ENCODE measurements around the gene CBFA2T2. TPM values are rescaled to one million over a fixed set of nuclear protein-coding genes. Genes with fewer than 3 reads are reported as not detected.

CBFA2T2 gene
- total and polyA plus RNA-seq, 5 experiments from 2014 or later = 11.9 to 33.8 (median 17.9) TPM

DNA sequence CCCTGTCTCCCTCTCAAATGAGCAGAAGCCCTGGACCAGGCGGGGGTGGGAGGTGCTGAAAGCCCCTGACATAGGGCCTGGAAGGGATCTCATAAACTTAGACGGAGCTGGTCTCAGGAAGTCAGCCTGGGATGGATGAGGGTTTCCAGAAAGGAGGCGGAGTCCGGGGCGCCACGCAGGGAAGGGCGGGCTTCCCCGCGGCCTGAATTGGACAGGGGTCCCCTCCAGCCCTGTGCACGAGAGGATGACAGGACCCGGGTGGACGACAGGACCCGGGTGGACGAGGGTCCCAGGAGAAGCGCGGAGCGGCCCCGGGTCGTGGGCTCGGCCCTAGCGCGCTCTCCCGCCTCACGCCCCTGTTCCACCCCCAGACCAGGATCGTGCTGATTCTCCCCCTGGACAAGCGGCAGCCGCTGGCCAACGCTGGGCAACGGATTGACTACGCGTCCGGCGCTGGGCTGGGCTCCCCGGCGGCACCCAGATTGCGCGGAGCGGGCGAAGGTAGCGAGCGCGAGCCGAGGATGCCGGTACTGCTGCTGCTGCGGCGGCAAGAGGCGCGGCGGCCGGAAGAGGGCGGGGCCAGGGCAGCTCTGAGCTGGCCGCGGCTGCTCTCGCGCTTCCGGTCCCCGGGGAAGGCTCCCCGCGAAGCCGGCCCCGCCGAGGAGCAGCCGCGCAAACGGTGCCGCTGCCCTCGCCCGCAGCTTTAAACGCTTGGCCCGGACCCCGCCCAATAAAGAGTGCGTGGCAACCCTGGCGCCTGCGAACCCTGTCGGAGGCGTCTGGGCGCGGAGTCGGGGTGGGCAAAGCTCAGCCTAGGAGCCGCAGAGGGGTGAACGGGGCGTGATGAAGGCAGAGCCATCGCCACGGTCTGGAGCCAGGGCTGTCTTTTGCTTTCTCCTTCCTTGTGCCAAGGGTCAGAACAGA lies 173.5 kb downstream of the CBFA2T2 start:
- DNase-seq = peak; percentile 68 to 88 (median 79)
- H3K27me3 Mint-ChIP-seq = no peaks in the 10 kb centered on the region
- peaks cover 15 to 38% (median 31%) of the 10 kb centered on the region in 4 donors for H3K4me1 Mint-ChIP-seq
- H3K27ac Mint-ChIP-seq = peak overlapping the region; percentile 87 to 97 (median 94)
- POLR2A ChIA-PET = interaction anchor here (0.6 to 3.7 kb wide), 20 partner anchors 10 to 449 kb away, joined by 3 to 21 read pairs (median 6); partner anchors contain the start of genes CBFA2T2, CHMP4B, EIF2S2 and NECAB3
- H3K36me3 Mint-ChIP-seq = peaks cover 0 to 2% (median 0%) of the 10 kb centered on the region in 3 donors
- no peaks in the 10 kb centered on the region for H3K9me3 Mint-ChIP-seq
- peak; percentile 68 to 73 for ATAC-seq
- H3K4me3 Mint-ChIP-seq = peak overlapping the region; percentile 69 to 92 (median 86)

DNA sequence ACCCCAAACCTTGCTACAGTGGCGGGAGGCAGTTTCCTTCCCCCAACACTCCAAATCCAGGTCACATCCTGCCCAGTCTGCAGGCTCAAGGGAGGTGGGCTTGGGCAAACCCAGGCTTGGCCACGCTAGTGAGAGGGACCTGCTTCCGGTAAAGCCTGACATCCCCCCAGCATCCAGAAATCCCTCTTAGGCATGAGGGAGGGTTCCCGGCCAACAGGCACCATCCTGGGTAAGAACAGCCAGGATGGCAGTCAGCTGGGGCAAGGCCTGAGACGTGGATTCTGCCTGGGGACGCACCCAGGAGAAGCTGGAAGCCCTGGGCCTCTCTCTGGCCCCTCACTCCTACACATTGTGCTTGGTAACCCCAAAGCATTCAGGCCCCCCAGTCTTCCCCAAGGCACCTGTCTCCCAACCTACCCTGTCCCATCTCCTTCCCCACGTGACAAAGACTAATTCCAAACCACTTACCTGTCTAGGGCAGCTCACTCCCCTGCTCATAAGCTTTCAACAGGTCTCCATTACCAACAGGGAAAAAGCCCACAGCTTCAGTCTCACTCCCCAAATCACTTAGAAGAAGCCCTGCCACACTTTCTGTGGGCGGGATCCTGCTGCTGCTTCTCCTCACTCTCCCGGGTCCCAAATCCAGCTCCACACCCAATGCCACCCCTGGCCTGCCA lies 174.3 kb downstream of the CBFA2T2 start:
- Mint-ChIP-seq H3K27ac (peak overlapping the region; percentile 82 to 97 (median 94)), H3K4me3 (peak overlapping the region; percentile 69 to 92 (median 85)), H3K36me3 (peaks cover 0 to 2% (median 0%) of the 10 kb centered on the region in 3 donors), H3K4me1 (peaks cover 15 to 44% (median 32%) of the 10 kb centered on the region in 4 donors), H3K27me3 (no peaks in the 10 kb centered on the region), H3K9me3 (no peaks in the 10 kb centered on the region)
- POLR2A ChIA-PET = interaction anchor here (0.5 to 3.7 kb wide), 17 partner anchors 9 to 448 kb away, joined by 3 to 21 read pairs (median 5); partner anchors contain the start of genes CBFA2T2, CHMP4B, EIF2S2 and NECAB3
- DNase-seq (no peak), ATAC-seq (no peak)

DNA sequence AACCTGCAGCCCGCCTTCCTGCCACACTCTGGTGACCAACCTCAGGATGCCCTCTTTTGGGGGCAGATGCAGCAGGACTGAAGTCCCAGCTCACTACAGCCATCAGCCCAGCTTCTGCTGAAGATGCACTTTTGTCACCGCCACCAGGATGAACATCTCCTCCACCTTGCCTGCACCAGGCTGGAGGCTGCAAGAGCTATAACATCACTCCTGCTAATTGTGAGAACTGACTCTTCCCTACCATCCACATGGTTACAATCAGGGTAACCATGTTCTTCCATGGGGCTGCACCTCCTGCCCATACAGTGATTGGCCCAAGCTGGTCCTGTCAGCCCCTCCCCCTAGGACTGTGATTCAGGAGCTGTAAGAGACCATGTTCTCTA lies 174.9 kb downstream of the CBFA2T2 start:
- no peaks in the 10 kb centered on the region for H3K27me3 Mint-ChIP-seq
- H3K27ac Mint-ChIP-seq = peak overlapping the region; percentile 82 to 97 (median 94)
- peaks cover 15 to 44% (median 32%) of the 10 kb centered on the region in 4 donors for H3K4me1 Mint-ChIP-seq
- peaks cover 0 to 2% (median 0%) of the 10 kb centered on the region in 3 donors for H3K36me3 Mint-ChIP-seq
- ATAC-seq = no peak
- no peaks in the 10 kb centered on the region for H3K9me3 Mint-ChIP-seq
- POLR2A ChIA-PET = interaction anchor here (0.5 to 3.7 kb wide), 12 partner anchors 9 to 233 kb away, joined by 3 to 21 read pairs (median 6); partner anchors contain the start of genes CBFA2T2, NECAB3, PXMP4 and ZNF341
- no peak for DNase-seq
- H3K4me3 Mint-ChIP-seq = peak overlapping the region; percentile 69 to 92 (median 85)

GRCh38 chr20:33666293-33667244 lies 176.7 kb downstream of the CBFA2T2 start, which contains the start of gene ACTL10:
Gene ACTL10, plus strand, starts transcription at chr20:33666943. Its CDS starts 555 bp downstream, at chr20:33667498.
- no peaks in the 10 kb centered on the region for H3K36me3 Mint-ChIP-seq
- POLR2A ChIA-PET = interaction anchor here (0.6 to 3.3 kb wide), 17 partner anchors 13 to 327 kb away, joined by 3 to 21 read pairs (median 6); partner anchors contain the start of genes CBFA2T2, E2F1, PXMP4 and RALY
- H3K9me3 Mint-ChIP-seq = no peaks in the 10 kb centered on the region
- peak; percentile 39 to 51 for ATAC-seq
- H3K4me3 Mint-ChIP-seq = peak within 1 kb of the TSS; percentile 90 to 99 (median 96)
- H3K27me3 Mint-ChIP-seq = no peaks in the 10 kb centered on the region
- peak; percentile 47 to 84 (median 60) for DNase-seq
- H3K4me1 Mint-ChIP-seq = peaks cover 17 to 44% (median 32%) of the 10 kb centered on the region in 4 donors
- peak within 1 kb of the TSS; percentile 86 to 97 (median 94) for H3K27ac Mint-ChIP-seq

DNA sequence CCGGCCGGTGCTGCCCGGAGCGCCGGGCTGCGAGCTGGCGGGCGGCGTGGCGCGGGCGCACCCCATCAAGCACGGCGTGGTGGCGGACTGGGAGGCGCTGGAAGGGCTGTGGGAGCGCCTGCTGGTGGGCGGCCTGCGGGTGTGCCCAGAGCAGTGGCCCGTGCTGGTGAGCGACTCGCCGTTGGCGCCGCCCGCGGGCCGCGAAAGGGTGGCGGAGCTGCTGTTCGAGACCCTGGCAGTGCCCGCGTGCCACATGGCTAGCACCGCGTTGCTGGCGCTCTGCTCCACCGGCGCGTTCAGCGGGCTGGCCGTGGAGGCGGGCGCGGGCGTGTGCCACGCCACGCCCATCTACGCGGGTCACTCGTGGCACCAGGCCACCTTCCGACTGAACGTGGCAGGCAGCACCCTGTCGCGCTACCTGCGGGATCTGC lies 177.4 kb downstream of the CBFA2T2 start:
- ATAC-seq = peak; percentile 18 to 31
- H3K4me1 Mint-ChIP-seq = peaks cover 17 to 47% (median 34%) of the 10 kb centered on the region in 4 donors
- no peaks in the 10 kb centered on the region for H3K27me3 Mint-ChIP-seq
- POLR2A ChIA-PET = interaction anchor here (0.6 to 3.3 kb wide), 22 partner anchors 12 to 326 kb away, joined by 3 to 21 read pairs (median 6); partner anchors contain the start of genes CBFA2T2, E2F1, PXMP4 and RALY
- peaks cover 0 to 2% (median 0%) of the 10 kb centered on the region in 3 donors for H3K36me3 Mint-ChIP-seq
- no peaks in the 10 kb centered on the region for H3K9me3 Mint-ChIP-seq
- peak overlapping the region in 6 of 10 donors; percentile 32 to 83 (median 74) for H3K27ac Mint-ChIP-seq
- peak in 6 of 10 donors; percentile 13 to 44 (median 37) for DNase-seq
- H3K4me3 Mint-ChIP-seq = peak overlapping the region; percentile 70 to 98 (median 78)

DNA sequence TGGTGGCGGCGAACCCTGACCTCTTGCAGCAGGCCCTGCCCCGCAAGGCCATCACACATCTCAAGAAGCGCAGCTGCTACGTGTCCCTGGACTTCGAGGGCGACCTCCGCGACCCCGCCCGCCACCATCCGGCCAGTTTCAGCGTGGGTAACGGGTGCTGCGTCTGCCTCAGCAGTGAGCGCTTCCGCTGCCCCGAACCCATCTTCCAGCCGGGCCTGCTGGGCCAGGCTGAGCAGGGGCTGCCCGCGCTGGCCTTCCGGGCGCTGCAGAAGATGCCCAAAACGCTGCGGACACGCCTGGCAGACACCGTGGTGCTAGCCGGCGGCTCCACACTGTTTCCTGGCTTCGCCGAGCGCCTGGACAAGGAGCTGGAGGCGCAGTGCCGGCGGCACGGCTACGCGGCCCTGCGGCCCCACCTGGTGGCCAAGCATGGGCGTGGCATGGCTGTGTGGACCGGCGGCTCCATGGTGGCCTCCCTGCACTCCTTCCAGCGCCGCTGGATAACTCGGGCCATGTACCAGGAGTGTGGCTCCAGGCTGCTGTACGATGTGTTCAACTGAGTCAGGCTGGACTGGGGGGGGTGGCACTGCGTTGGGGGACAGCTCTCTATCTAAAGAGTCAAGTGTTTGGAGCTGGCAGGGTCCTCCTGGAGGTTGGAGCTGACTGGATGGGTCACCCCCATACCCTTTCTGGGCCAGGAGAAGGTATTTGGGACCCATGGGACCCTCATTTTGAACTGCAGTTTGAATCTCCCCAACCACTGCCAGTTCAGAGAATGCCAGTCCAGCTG lies 178.0 kb downstream of the CBFA2T2 start:
- Mint-ChIP-seq H3K4me3 (peak overlapping the region; percentile 70 to 98 (median 78)), H3K36me3 (peaks cover 0 to 2% (median 0%) of the 10 kb centered on the region in 3 donors), H3K4me1 (peaks cover 18 to 47% (median 34%) of the 10 kb centered on the region in 4 donors), H3K9me3 (no peaks in the 10 kb centered on the region), H3K27me3 (no peaks in the 10 kb centered on the region), H3K27ac (peak overlapping the region in 7 of 10 donors; percentile 3 to 83 (median 66))
- ATAC-seq = peak; percentile 58 to 67
- POLR2A ChIA-PET = interaction anchor here (0.6 to 3.3 kb wide), 22 partner anchors 11 to 441 kb away, joined by 3 to 21 read pairs (median 6); partner anchors contain the start of genes CBFA2T2, E2F1, PXMP4 and SNTA1
- DNase-seq = peak; percentile 57 to 85 (median 76)

DNA sequence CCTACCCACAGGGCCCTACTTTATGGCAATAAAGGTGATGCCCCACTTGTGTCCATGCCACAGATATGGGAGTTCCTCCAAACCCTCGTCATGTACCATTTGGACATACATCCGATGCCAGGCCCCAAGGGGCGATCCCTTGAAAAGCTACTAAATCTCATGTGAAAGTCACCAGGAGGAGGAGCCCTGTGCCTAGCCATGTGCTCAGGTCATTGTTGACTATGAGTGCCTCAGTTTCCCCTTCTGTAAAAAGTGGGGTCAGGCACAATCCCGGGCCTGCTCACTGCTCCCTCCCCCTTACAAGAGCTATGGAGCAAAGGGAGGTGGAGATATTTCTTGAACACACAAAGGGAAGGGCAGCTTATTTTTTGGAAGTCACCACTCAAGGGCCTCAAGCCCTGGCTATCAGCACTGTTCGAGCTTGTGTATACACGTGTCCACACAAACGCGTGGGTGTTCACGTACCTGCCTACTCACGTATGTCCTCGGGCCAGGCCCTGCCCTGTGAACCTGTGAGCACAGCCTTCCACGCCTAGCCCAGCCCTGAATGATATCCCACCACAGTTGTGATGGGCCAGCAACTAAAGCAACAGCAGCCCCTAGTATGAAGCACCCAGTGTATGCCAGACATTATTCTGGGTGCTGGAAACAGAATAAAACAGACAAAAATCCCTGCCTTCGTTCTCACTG lies 178.7 kb downstream of the CBFA2T2 start:
- POLR2A ChIA-PET = interaction anchor here (0.6 to 3.3 kb wide), 18 partner anchors 11 to 440 kb away, joined by 3 to 21 read pairs (median 6); partner anchors contain the start of genes CBFA2T2, PXMP4, SNTA1 and ZNF341
- H3K27ac Mint-ChIP-seq = peak overlapping the region in 5 of 10 donors; percentile 3 to 51 (median 3)
- peaks cover 22 to 52% (median 39%) of the 10 kb centered on the region in 4 donors for H3K4me1 Mint-ChIP-seq
- no peaks in the 10 kb centered on the region for H3K27me3 Mint-ChIP-seq
- peak overlapping the region; percentile 30 to 95 (median 76) for H3K4me3 Mint-ChIP-seq
- H3K9me3 Mint-ChIP-seq = no peaks in the 10 kb centered on the region
- H3K36me3 Mint-ChIP-seq = peaks cover 0 to 2% (median 0%) of the 10 kb centered on the region in 3 donors
- no peak for DNase-seq
- ATAC-seq = no peak

DNA sequence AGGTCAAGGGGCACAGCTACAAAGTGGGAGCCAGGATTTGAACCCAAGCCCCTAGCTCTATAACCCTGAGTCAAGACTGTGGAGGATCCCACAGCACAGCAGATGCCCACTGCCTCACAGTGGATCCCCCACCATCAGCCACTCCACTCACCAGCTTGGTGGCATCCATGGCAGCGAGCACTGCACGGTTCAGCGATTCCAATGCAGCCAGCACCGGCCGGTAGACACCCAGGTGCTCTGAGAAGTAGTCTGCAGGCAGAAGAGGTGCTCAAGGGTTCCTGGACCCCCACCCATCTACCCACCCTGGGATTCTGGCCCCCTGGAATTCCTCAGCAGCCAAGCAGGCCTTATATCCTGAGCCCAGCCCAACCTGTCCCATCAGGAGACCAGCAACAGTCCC lies 179.3 kb downstream of the CBFA2T2 start:
- Mint-ChIP-seq H3K9me3 (no peaks in the 10 kb centered on the region), H3K36me3 (peaks cover 0 to 2% (median 0%) of the 10 kb centered on the region in 3 donors), H3K27me3 (no peaks in the 10 kb centered on the region), H3K4me3 (peak overlapping the region in 2 of 10 donors; percentile 7 to 41), H3K27ac (peak overlapping the region in 1 of 10 donors; percentile 10), H3K4me1 (peaks cover 22 to 50% (median 39%) of the 10 kb centered on the region in 4 donors)
- ATAC-seq (no peak), DNase-seq (no peak)
- POLR2A ChIA-PET = interaction anchor here (0.9 to 3.3 kb wide), 4 partner anchors 10 to 63 kb away, joined by 4 to 21 read pairs (median 11); partner anchors contain the start of genes PXMP4 and ZNF341

DNA sequence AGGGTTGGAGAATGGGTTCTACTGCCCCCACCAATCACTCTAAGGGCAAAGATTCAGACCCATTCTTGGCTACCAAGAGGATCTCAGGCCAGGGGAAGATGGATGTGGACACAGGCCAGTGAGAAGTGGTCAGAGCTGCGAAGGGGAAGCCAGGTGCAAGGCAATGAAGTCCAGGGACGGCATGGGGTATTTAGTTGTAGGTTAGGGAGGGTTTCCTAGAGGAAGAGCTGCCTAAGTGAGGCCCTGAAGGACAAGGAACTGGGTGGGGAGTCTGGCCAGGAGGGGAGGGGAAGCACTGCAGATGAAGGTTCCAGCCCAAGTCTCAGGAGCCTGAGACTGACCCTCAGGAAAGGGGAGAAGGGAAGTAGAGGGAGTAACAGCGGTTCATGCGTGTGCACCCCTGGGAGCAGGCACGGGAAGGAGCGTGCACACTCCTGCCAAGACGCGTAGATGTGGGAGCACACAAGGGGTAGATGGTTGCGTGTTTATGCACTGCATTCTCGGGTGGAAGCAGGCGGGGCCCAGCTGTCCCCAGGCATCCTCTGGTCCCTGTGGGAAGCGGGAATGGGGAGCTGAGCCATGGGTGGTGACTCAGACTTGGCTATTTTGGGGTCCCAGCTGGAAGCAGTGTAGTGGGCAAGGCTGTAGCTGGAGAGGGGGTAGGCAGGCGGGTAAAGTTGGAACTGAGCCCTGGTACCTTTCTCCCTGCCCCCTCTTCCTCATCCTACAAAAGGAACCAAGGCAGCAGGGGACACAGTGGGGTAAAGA lies 180.2 kb downstream of the CBFA2T2 start:
- H3K27ac Mint-ChIP-seq = peak overlapping the region in 3 of 10 donors; percentile 7 to 45 (median 40)
- H3K4me3 Mint-ChIP-seq = peak overlapping the region in 3 of 10 donors; percentile 17 to 69 (median 29)
- POLR2A ChIA-PET = interaction anchor here (0.9 kb wide), 1 partner anchor 13 kb away, joined by 4 read pairs; no protein-coding TSS in a partner anchor
- no peaks in the 10 kb centered on the region for H3K27me3 Mint-ChIP-seq
- ATAC-seq (no peak), DNase-seq (no peak)
- H3K36me3 Mint-ChIP-seq = peaks cover 0 to 2% (median 0%) of the 10 kb centered on the region in 3 donors
- H3K9me3 Mint-ChIP-seq = no peaks in the 10 kb centered on the region
- H3K4me1 Mint-ChIP-seq = peaks cover 16 to 47% (median 34%) of the 10 kb centered on the region in 4 donors

Data from naive thymus-derived CD8-positive, alpha-beta T cell (primary cell).